Measurements from ENCODE around the gene RUSF1. TPM values are rescaled to one million over a fixed set of nuclear protein-coding genes. Genes with fewer than 3 reads are reported as not detected.

Gene RUSF1
- total and polyA plus RNA-seq, 4 donors: 21.8 to 73.1 (median 49.5) TPM

DNA sequence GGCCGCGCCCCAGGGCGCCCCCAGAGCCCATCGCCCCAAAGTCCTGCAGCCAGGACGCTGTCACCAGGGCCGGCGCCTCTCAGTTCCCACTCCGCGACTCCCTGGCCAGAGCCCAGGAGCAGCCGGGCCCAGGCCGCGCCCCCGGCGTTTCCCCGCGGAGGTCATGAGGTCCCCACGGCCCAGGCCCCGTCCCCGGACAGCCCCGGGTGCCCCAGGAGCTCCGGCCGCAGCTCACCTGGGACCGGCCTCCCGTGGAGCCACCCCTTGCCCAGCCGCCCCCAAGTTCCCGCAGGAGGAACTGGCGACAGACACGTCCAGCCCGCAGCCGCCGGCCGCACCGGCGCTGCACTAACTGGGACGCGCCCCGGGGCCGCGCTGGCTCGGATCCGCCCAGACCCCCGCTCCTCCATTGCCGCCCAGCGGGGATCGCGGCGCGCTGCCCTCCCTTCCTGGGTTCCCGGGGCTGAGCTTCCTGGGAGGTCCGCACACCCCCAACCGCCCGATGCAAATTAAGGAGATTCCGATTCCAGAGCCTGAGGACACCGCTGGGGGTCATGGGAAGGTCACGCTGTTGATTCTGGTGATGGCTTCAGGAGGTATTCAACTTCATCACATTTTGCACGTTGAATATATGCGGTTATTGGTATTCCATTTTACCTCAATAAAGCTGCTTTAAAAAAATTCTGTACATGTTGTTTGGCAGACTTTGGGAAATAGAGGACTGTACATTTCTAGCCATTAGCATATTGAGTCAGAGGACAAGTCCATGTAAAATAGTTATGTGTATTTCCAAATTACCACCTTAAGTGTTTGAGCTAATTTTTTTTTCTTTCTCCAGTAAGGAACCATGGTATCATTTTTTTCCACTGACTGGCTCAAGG, 29.4 kb upstream of the RUSF1 start:
- Histone ChIP-seq H3K36me3 (ENCODE audit: control insufficient read depth in 4 of 4, insufficient read depth in 3 of 4, low read depth in 1 of 4, low read length in 3 of 4) (no peaks in the 10 kb centered on the region), H3K4me1 (ENCODE audit: control insufficient read depth in 4 of 4, insufficient read depth in 4 of 4, low read length in 3 of 4) (no peaks in the 10 kb centered on the region), H3K9me3 (ENCODE audit: control insufficient read depth in 4 of 4, low read length in 3 of 4) (peaks cover 0 to 11% (median 1%) of the 10 kb centered on the region in 4 donors), H3K27me3 (ENCODE audit: control insufficient read depth in 4 of 4, insufficient read depth in 4 of 4, low read length in 3 of 4) (peaks cover 0 to 4% (median 3%) of the 10 kb centered on the region in 4 donors), H3K9ac (ENCODE audit: low read depth in 1 of 2, low read length in 2 of 2) (no peak overlapping the region), H3K4me3 (ENCODE audit: low read depth in 1 of 3, low read length in 3 of 3) (peak overlapping the region in 1 of 3 donors; percentile 44), H3K27ac (ENCODE audit: low read depth in 1 of 2, low read length in 2 of 2) (no peak overlapping the region)
- peak; percentile 56 for DNase-seq (ENCODE audit: low spot score)
- 9% methylated on average over 57 of the region's 57 CpGs for WGBS
- TF ChIP-seq, protein P1, sequence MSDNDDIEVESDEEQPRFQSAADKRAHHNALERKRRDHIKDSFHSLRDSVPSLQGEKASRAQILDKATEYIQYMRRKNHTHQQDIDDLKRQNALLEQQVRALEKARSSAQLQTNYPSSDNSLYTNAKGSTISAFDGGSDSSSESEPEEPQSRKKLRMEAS (IDR thresholded peaks at IDR 0.05): no peak
- TF ChIP-seq RXRA (IDR thresholded peaks at IDR 0.05): no peak
- no peak for TF ChIP-seq JUND (IDR thresholded peaks at IDR 0.05)
- TF ChIP-seq TAF1 (conservative IDR thresholded peaks at IDR 0.05): no peak
- no peak for TF ChIP-seq HNF4G (IDR thresholded peaks at IDR 0.05)
- TF ChIP-seq, protein P2, sequence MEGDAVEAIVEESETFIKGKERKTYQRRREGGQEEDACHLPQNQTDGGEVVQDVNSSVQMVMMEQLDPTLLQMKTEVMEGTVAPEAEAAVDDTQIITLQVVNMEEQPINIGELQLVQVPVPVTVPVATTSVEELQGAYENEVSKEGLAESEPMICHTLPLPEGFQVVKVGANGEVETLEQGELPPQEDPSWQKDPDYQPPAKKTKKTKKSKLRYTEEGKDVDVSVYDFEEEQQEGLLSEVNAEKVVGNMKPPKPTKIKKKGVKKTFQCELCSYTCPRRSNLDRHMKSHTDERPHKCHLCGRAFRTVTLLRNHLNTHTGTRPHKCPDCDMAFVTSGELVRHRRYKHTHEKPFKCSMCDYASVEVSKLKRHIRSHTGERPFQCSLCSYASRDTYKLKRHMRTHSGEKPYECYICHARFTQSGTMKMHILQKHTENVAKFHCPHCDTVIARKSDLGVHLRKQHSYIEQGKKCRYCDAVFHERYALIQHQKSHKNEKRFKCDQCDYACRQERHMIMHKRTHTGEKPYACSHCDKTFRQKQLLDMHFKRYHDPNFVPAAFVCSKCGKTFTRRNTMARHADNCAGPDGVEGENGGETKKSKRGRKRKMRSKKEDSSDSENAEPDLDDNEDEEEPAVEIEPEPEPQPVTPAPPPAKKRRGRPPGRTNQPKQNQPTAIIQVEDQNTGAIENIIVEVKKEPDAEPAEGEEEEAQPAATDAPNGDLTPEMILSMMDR (IDR thresholded peaks at IDR 0.05; ENCODE audit: low read depth, low read length, missing input control): no peak
- TF ChIP-seq, protein P3, sequence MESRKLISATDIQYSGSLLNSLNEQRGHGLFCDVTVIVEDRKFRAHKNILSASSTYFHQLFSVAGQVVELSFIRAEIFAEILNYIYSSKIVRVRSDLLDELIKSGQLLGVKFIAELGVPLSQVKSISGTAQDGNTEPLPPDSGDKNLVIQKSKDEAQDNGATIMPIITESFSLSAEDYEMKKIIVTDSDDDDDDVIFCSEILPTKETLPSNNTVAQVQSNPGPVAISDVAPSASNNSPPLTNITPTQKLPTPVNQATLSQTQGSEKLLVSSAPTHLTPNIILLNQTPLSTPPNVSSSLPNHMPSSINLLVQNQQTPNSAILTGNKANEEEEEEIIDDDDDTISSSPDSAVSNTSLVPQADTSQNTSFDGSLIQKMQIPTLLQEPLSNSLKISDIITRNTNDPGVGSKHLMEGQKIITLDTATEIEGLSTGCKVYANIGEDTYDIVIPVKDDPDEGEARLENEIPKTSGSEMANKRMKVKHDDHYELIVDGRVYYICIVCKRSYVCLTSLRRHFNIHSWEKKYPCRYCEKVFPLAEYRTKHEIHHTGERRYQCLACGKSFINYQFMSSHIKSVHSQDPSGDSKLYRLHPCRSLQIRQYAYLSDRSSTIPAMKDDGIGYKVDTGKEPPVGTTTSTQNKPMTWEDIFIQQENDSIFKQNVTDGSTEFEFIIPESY (IDR thresholded peaks at IDR 0.05): no peak
- TF ChIP-seq RAD21 (IDR thresholded peaks at IDR 0.05): no peak
- no peak for TF ChIP-seq FOXA2 (IDR thresholded peaks at IDR 0.05)
- no peak for TF ChIP-seq EGR1 (IDR thresholded peaks at IDR 0.05; ENCODE audit: low read depth in 2 of 2)

DNA sequence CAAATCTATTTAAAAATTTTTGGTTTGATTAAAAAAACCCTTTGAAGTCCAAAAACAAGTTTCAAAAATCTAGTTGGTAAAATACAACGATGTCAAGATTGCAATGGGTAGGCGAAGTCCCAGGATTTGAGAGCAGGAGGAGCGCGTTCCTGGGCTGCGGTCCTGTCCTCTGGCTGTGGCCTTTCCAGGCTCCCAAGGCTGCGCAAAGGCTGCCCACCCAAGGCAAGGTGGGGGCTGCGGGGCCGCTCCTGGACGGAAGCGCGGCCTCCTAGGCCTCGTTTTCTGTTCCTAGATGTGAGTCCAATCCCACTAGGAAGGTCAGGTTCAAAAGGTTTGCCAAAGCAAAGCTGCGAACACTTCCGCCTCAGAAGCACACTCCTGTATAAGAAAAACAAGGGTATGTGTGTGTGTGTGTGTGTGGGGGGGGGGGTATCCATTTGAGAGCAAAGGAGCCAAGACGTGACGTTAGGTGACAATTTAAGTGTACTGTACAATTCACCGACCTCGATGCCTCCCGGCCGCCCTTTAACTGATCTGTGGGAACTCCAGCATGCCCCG, 28.7 kb upstream of the RUSF1 start:
- no peak overlapping the region for H3K9ac ChIP-seq (ENCODE audit: low read depth in 1 of 2, low read length in 2 of 2)
- no peak for DNase-seq (ENCODE audit: low spot score)
- peak overlapping the region in 1 of 3 donors; percentile 44 for H3K4me3 ChIP-seq (ENCODE audit: low read depth in 1 of 3, low read length in 3 of 3)
- no peak overlapping the region for H3K27ac ChIP-seq (ENCODE audit: low read depth in 1 of 2, low read length in 2 of 2)
- no peaks in the 10 kb centered on the region for H3K36me3 ChIP-seq (ENCODE audit: control insufficient read depth in 4 of 4, insufficient read depth in 3 of 4, low read depth in 1 of 4, low read length in 3 of 4)
- no peaks in the 10 kb centered on the region for H3K4me1 ChIP-seq (ENCODE audit: control insufficient read depth in 4 of 4, insufficient read depth in 4 of 4, low read length in 3 of 4)
- H3K27me3 ChIP-seq (ENCODE audit: control insufficient read depth in 4 of 4, insufficient read depth in 4 of 4, low read length in 3 of 4): peaks cover 0 to 4% (median 3%) of the 10 kb centered on the region in 4 donors
- H3K9me3 ChIP-seq (ENCODE audit: control insufficient read depth in 4 of 4, low read length in 3 of 4): peaks cover 0 to 11% (median 1%) of the 10 kb centered on the region in 4 donors
- WGBS: 69% methylated on average over 21 of the region's 21 CpGs
- TF ChIP-seq RAD21 (IDR thresholded peaks at IDR 0.05) (no peak), JUND (IDR thresholded peaks at IDR 0.05) (no peak), RXRA (IDR thresholded peaks at IDR 0.05) (no peak), FOXA1 (IDR thresholded peaks at IDR 0.05) (no peak), TAF1 (conservative IDR thresholded peaks at IDR 0.05) (no peak), GABPA (IDR thresholded peaks at IDR 0.05 in 1 of 2, conservative IDR thresholded peaks at IDR 0.05 in 1 of 2) (no peak), HNF4A (conservative IDR thresholded peaks at IDR 0.05) (no peak), EGR1 (IDR thresholded peaks at IDR 0.05; ENCODE audit: low read depth in 2 of 2) (no peak), NR2F2 (IDR thresholded peaks at IDR 0.05) (no peak), HNF4G (IDR thresholded peaks at IDR 0.05) (no peak), FOXA2 (IDR thresholded peaks at IDR 0.05) (no peak), SP1 (IDR thresholded peaks at IDR 0.05) (no peak), YY1 (IDR thresholded peaks at IDR 0.05) (no peak)
- TF ChIP-seq, protein P2 (IDR thresholded peaks at IDR 0.05; ENCODE audit: low read depth, low read length, missing input control): no peak
- TF ChIP-seq, protein P4, sequence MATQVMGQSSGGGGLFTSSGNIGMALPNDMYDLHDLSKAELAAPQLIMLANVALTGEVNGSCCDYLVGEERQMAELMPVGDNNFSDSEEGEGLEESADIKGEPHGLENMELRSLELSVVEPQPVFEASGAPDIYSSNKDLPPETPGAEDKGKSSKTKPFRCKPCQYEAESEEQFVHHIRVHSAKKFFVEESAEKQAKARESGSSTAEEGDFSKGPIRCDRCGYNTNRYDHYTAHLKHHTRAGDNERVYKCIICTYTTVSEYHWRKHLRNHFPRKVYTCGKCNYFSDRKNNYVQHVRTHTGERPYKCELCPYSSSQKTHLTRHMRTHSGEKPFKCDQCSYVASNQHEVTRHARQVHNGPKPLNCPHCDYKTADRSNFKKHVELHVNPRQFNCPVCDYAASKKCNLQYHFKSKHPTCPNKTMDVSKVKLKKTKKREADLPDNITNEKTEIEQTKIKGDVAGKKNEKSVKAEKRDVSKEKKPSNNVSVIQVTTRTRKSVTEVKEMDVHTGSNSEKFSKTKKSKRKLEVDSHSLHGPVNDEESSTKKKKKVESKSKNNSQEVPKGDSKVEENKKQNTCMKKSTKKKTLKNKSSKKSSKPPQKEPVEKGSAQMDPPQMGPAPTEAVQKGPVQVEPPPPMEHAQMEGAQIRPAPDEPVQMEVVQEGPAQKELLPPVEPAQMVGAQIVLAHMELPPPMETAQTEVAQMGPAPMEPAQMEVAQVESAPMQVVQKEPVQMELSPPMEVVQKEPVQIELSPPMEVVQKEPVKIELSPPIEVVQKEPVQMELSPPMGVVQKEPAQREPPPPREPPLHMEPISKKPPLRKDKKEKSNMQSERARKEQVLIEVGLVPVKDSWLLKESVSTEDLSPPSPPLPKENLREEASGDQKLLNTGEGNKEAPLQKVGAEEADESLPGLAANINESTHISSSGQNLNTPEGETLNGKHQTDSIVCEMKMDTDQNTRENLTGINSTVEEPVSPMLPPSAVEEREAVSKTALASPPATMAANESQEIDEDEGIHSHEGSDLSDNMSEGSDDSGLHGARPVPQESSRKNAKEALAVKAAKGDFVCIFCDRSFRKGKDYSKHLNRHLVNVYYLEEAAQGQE (IDR thresholded peaks at IDR 0.05): no peak
- TF ChIP-seq, protein P1 (IDR thresholded peaks at IDR 0.05): no peak
- TF ChIP-seq, protein P5, sequence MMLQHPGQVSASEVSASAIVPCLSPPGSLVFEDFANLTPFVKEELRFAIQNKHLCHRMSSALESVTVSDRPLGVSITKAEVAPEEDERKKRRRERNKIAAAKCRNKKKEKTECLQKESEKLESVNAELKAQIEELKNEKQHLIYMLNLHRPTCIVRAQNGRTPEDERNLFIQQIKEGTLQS (IDR thresholded peaks at IDR 0.05): no peak

All from liver (tissue), 9 donors.